ENCODE measurements around the gene TTLL11.
"Not testable (repeated sequence)": the region's sequence is repeated elsewhere in the genome, so short reads cannot be mapped to it uniquely, and the experiment has no call there.

TTLL11 gene

GRCh38 chr9:122120316-122121071 is 27.4 kb upstream of the TTLL11 start:
- TF ChIP-seq CTCF (IDR thresholded peaks at IDR 0.05) (no peak), ZFX (IDR thresholded peaks at IDR 0.05; ENCODE audit: borderline replicate concordance) (no peak)

GRCh38 chr9:122119721-122120120 is 26.6 kb upstream of the TTLL11 start:
- TF ChIP-seq CTCF (IDR thresholded peaks at IDR 0.05) (no peak), ZFX (IDR thresholded peaks at IDR 0.05; ENCODE audit: borderline replicate concordance) (no peak)

More at GRCh38 chr9:122120316-122121071, 27.4 kb upstream of the TTLL11 start:
- no peak overlapping the region for H3K27ac ChIP-seq

GRCh38 chr9:122119166-122119521 is 26.0 kb upstream of the TTLL11 start:
- no peak for TF ChIP-seq ZFX (IDR thresholded peaks at IDR 0.05; ENCODE audit: borderline replicate concordance)
- no peak for TF ChIP-seq CTCF (IDR thresholded peaks at IDR 0.05)
- H3K27ac ChIP-seq = no peak overlapping the region

More at GRCh38 chr9:122119721-122120120, 26.6 kb upstream of the TTLL11 start:
- H3K27ac ChIP-seq = no peak overlapping the region

- H3K27ac ChIP-seq = no peak overlapping the region
- no peak for TF ChIP-seq ZFX (IDR thresholded peaks at IDR 0.05; ENCODE audit: borderline replicate concordance)
- no peak for TF ChIP-seq CTCF (IDR thresholded peaks at IDR 0.05)
Measured at GRCh38 chr9:122118343-122119165, 25.4 kb upstream of the TTLL11 start.

GRCh38 chr9:122117241-122117640 is 24.1 kb upstream of the TTLL11 start:
- not testable (repeated sequence) for H3K27ac ChIP-seq

- H3K27ac ChIP-seq = no peak overlapping the region
Measured at GRCh38 chr9:122116448-122117173, 23.5 kb upstream of the TTLL11 start.

More at GRCh38 chr9:122116448-122117173, 23.5 kb upstream of the TTLL11 start:
- no peak for TF ChIP-seq CTCF (IDR thresholded peaks at IDR 0.05)
- TF ChIP-seq ZFX (IDR thresholded peaks at IDR 0.05; ENCODE audit: borderline replicate concordance) = no peak

Measured in 22Rv1 (cell line).